HepG2 (cell line): ENCODE measurements around the gene SPACDR. TPM values are rescaled to one million over a fixed set of nuclear protein-coding genes. Genes with fewer than 3 reads are reported as not detected.
A peak's percentile ranks its signal among the peaks of the same experiment; 100 is the strongest.

ENCODE experiments used
- ELF3 ChIP-seq: IDR thresholded peaks from 2 replicates; pipeline ENCODE4 v1.6.1; 2016; ENCODE audit warnings: missing genetic modification reagents, missing compliant biosample characterization
- FOXK1 ChIP-seq: sonication (generic); formaldehyde crosslinking; IDR thresholded peaks from 2 replicates; pipeline ENCODE4 v1.4.0; 2020; ENCODE audit warnings: low read depth, missing genetic modification reagents, borderline replicate concordance
- GMEB2 ChIP-seq: IDR thresholded peaks from 2 replicates; pipeline ENCODE4 v1.6.1; 2016; ENCODE audit warnings: missing biosample characterization, missing genetic modification reagents, low read depth
- KAT7 ChIP-seq: IDR thresholded peaks from 2 replicates; pipeline ENCODE4 v1.6.1; 2018; ENCODE audit warnings: borderline replicate concordance, missing compliant biosample characterization
- MEIS1 ChIP-seq: sonication (generic); formaldehyde crosslinking; IDR thresholded peaks from 2 replicates; pipeline ENCODE4 v1.9.0; 2021; ENCODE audit warnings: mild to moderate bottlenecking, missing genetic modification reagents, moderate library complexity, borderline replicate concordance
- MXD4 ChIP-seq: IDR thresholded peaks from 2 replicates; pipeline ENCODE4 v1.6.1; 2016; ENCODE audit warnings: mild to moderate bottlenecking, missing biosample characterization, missing genetic modification reagents
- NR1H2 ChIP-seq: sonication (generic); formaldehyde crosslinking; IDR thresholded peaks from 2 replicates; pipeline ENCODE4 v1.8.1; 2022; ENCODE audit warnings: low read depth, missing genetic modification reagents, borderline replicate concordance
- SIN3B ChIP-seq: fragments of 150-350 bp; IDR thresholded peaks from 2 replicates; pipeline ENCODE4 v1.6.1; 2014; ENCODE audit warnings: low read length
- SOX6 ChIP-seq, 2 experiments: fragments of 450-650 bp in 1 of 2; sonication (generic) in 1 of 2; formaldehyde crosslinking in 1 of 2; IDR thresholded peaks; 2 replicates each; pipeline versions ENCODE4 v1.4.0 to v1.6.1; 2017 to 2020; ENCODE audit warnings: antibody characterized with exemption in 1 of 2, mild to moderate bottlenecking in 1 of 2, missing genetic modification reagents in 1 of 2
- SRF ChIP-seq: IDR thresholded peaks from 2 replicates; pipeline ENCODE4 v1.6.1; 2011; ENCODE audit warnings: mild to moderate bottlenecking, low read depth, low read length, moderate library complexity
- ZBTB4 ChIP-seq: sonication (generic); formaldehyde crosslinking; IDR thresholded peaks from 2 replicates; pipeline ENCODE4 v1.4.0; 2020; ENCODE audit warnings: missing genetic modification reagents, mild to moderate bottlenecking, borderline replicate concordance
- ZMYM4 ChIP-seq: sonication (generic); formaldehyde crosslinking; IDR thresholded peaks from 2 replicates; pipeline ENCODE4 v1.8.1; 2023; ENCODE audit warnings: mild to moderate bottlenecking, missing genetic modification reagents
- ZNF275 ChIP-seq: sonication (generic); formaldehyde crosslinking; IDR thresholded peaks from 2 replicates; pipeline ENCODE4 v1.8.0; 2022; ENCODE audit warnings: missing genetic modification reagents, mild to moderate bottlenecking, inconsistent platforms, borderline replicate concordance
- ZNF430 ChIP-seq: sonication (generic); formaldehyde crosslinking; IDR thresholded peaks from 2 replicates; pipeline ENCODE4 v1.9.0; 2021; ENCODE audit warnings: mild to moderate bottlenecking, missing genetic modification reagents
- ZNF547 ChIP-seq: sonication (generic); formaldehyde crosslinking; IDR thresholded peaks from 2 replicates; pipeline ENCODE4 v1.5.1; 2020; ENCODE audit warnings: mild to moderate bottlenecking, missing genetic modification reagents
- ZNF562 ChIP-seq: sonication (generic); formaldehyde crosslinking; IDR thresholded peaks from 2 replicates; pipeline ENCODE4 v1.8.0; 2022; ENCODE audit warnings: missing genetic modification reagents, borderline replicate concordance
- ZNF7 ChIP-seq: IDR thresholded peaks from 2 replicates; pipeline ENCODE4 v1.6.1; 2016; ENCODE audit warnings: missing biosample characterization, missing genetic modification reagents
- ZNF740 ChIP-seq: sonication (generic); formaldehyde crosslinking; IDR thresholded peaks from 2 replicates; pipeline ENCODE4 v1.4.0; 2020; ENCODE audit warnings: missing genetic modification reagents
- polyA plus RNA-seq, 8 experiments: library from polyadenylated mRNA; depleted of rRNA in 3 of 8; stranded (reverse) in 7 of 8; unstranded in 1 of 8; fragments of >200 nt; fragmentation: Illumina TruSeq in 4 of 8; extraction: Trizol in 4 of 8; gene quantifications; 2 replicates each; pipeline versions ENCODE4 v1.2.1 to v1.2.3, GENCODE V29; 2011 to 2016; ENCODE audit warnings: low read depth in 4 of 8, missing spikeins in 1 of 8, mixed read lengths in 1 of 8; ENCODE audit not compliant: insufficient read depth in 1 of 8
- total RNA-seq, 5 experiments: library from RNA; depleted of rRNA; stranded (reverse); fragments of >200 nt; fragmentation: Illumina TruSeq; extraction: Trizol; gene quantifications; 2 replicates each; pipeline ENCODE4 v1.2.3, GENCODE V29; 2016; ENCODE audit warnings: low read depth in 1 of 5

Gene SPACDR
- total and polyA plus RNA-seq, 2 of the 13 experiments (the other 11 are each of a cell fraction or from before 2014, with no cell fraction given), result 0.41 TPM; not detected in 1

- TF ChIP-seq MXD4, result peak; percentile 15; the same call in 1 of the 2 replicates
- no peak for TF ChIP-seq NR1H2 (CRISPR knock-in tag)
- TF ChIP-seq SRF, result 0 out of 2 replicates have a peak, but pooled peaks have one; percentile 21
- peak; percentile 4; the same call in 1 of the 2 replicates for TF ChIP-seq ZNF547 (CRISPR knock-in tag)
- peak; percentile 76 for TF ChIP-seq ZNF740
- TF ChIP-seq ELF3 (CRISPR knock-in tag), result peak; percentile 52; the same call in 1 of the 2 replicates
- peak; percentile 75 for TF ChIP-seq GMEB2 (CRISPR knock-in tag)
- 0 out of 2 replicates have a peak, but pooled peaks have one; percentile 27 for TF ChIP-seq ZNF430 (CRISPR knock-in tag)
- peak; percentile 49; the same call in 1 of the 2 replicates for TF ChIP-seq MEIS1 (CRISPR knock-in tag)
- 0 out of 2 replicates have a peak, but pooled peaks have one; percentile 9 for TF ChIP-seq ZNF7 (CRISPR knock-in tag)
- 0 out of 2 replicates have a peak, but pooled peaks have one; percentile 5 for TF ChIP-seq ZBTB4 (CRISPR knock-in tag)
- 0 out of 2 replicates have a peak, but pooled peaks have one; percentile 15 for TF ChIP-seq ZNF275 (CRISPR knock-in tag)
- TF ChIP-seq FOXK1 (CRISPR knock-in tag), result peak; percentile 54; the same call in 1 of the 2 replicates
- TF ChIP-seq ZNF562 (CRISPR knock-in tag), result no peak; the same call in 1 of the 2 replicates
- no peak for TF ChIP-seq KAT7 (CRISPR knock-in tag)
- no peak for TF ChIP-seq SOX6 (IDR thresholded peaks at IDR 0.05)
- TF ChIP-seq SOX6 (CRISPR knock-in tag; IDR thresholded peaks at IDR 0.05), result peak; percentile 61
- peak; percentile 46 for TF ChIP-seq ZMYM4 (CRISPR knock-in tag)
- 0 out of 2 replicates have a peak, but pooled peaks have one; percentile 41 for TF ChIP-seq SIN3B
Measured at GRCh38 chr7:100428967-100429636, 35.0 kb downstream of the SPACDR start (continued).
